ENCODE results near the gene TCF7L2. TPM values are rescaled to one million over a fixed set of nuclear protein-coding genes. Genes with fewer than 3 reads are reported as not detected.
A peak's percentile ranks its signal among the peaks of the same experiment; 100 is the strongest.

The TCF7L2 gene
- polyA plus RNA-seq, 1 experiment: 6.3 TPM

DNA sequence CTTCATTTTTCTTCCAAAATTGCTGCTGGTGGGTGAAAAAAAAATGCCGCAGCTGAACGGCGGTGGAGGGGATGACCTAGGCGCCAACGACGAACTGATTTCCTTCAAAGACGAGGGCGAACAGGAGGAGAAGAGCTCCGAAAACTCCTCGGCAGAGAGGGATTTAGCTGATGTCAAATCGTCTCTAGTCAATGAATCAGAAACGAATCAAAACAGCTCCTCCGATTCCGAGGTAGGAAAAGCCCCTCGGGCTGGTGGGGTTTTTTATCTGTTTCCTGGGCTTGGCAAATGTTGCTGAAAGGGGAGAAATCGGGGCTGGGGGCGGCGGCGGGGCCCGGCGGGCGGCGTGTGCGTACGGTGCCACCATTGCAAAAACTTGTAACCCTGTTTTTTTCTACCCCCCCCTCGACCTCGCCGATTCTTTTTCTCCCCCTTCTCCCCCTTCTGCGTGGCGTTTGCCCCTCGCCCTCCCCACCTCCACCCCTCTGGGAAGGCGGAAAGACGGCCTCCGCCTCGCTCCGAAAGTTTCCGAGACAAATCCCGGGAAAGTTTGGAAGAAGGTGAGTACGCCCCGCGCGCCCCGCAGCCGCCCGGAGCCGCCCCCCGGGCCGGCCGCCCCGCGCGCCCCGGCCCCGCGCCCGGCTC is 789 bp downstream of the TCF7L2 start:
- ChIA-PET POLR2A (interaction anchor here (0.7 to 2.0 kb wide), 9 partner anchors 9 to 434 kb away, joined by 3 to 12 read pairs (median 4); no protein-coding TSS in a partner anchor), CTCF (interaction anchor here (0.6 to 1.1 kb wide), 5 partner anchors 9 to 239 kb away, joined by 3 to 4 read pairs (median 3); no protein-coding TSS in a partner anchor)
- no peak for DNase-seq (ENCODE audit: low read depth, low spot score)
- TF ChIP-seq, protein P1, sequence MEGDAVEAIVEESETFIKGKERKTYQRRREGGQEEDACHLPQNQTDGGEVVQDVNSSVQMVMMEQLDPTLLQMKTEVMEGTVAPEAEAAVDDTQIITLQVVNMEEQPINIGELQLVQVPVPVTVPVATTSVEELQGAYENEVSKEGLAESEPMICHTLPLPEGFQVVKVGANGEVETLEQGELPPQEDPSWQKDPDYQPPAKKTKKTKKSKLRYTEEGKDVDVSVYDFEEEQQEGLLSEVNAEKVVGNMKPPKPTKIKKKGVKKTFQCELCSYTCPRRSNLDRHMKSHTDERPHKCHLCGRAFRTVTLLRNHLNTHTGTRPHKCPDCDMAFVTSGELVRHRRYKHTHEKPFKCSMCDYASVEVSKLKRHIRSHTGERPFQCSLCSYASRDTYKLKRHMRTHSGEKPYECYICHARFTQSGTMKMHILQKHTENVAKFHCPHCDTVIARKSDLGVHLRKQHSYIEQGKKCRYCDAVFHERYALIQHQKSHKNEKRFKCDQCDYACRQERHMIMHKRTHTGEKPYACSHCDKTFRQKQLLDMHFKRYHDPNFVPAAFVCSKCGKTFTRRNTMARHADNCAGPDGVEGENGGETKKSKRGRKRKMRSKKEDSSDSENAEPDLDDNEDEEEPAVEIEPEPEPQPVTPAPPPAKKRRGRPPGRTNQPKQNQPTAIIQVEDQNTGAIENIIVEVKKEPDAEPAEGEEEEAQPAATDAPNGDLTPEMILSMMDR (IDR thresholded peaks at IDR 0.05; ENCODE audit: low read depth, low read length): no peak
- Histone ChIP-seq H3K9me3 (ENCODE audit: control insufficient read depth, insufficient read depth, low read length) (peaks cover 4% of the 10 kb centered on the region; the same call in 1 of the 2 replicates), H3K27ac (ENCODE audit: low read depth, low read length) (peak overlapping the region; percentile 77), H3K27me3 (ENCODE audit: control insufficient read depth, insufficient read depth, low read length) (no peaks in the 10 kb centered on the region), H3K4me3 (ENCODE audit: low read depth, low read length) (peak overlapping the region; percentile 60)

DNA sequence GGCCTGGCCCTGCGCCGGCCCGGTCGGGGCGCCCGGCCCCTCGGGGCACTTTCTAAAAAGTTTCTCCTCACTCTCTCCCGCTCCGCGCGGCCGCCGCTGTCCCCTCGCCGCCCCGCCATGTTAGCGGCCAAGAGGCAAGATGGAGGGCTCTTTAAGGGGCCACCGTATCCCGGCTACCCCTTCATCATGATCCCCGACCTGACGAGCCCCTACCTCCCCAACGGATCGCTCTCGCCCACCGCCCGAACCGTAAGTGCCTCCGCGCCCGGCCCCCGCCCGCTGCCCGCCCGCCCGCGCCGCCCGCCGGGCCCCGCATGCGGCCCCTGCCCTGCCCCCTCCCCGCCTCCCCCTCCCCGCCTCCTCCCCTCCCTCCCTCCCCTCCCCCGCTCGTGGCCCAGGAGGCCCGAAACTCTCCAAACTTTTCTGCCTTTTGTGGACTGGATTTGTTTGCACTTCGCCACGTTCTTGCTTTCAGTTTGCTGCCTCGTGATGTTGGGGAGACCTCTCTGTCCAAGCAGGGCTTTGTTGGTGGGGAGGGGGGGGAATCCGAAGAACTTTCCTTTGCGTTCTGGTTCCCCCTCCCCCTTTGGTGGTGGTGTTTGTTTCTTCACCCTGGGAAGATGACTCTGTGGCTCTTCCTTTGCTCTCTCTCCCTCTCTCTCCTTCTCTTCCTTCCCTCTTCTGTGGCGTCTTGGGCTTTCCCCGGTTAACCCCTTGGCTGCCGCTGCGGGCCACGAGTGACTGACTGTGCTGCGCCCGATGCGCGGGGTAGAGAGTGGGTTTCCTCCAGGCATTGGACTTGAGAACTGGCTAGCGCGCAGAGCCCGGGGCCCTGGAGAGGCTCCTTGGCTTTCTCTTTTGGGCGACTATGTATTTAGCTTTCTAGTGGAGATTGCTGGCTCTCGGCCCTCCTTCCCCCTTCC is 1.6 kb downstream of the TCF7L2 start:
- ChIA-PET POLR2A (interaction anchor here (0.6 to 1.5 kb wide), 2 partner anchors 35 to 318 kb away, joined by 3 to 12 read pairs; no protein-coding TSS in a partner anchor), CTCF (interaction anchor here (0.9 kb wide), 1 partner anchor 231 kb away, joined by 3 read pairs; no protein-coding TSS in a partner anchor)
- Histone ChIP-seq H3K9me3 (ENCODE audit: control insufficient read depth, insufficient read depth, low read length) (peaks cover 4% of the 10 kb centered on the region; the same call in 1 of the 2 replicates), H3K27ac (ENCODE audit: low read depth, low read length) (peak overlapping the region; percentile 98), H3K27me3 (ENCODE audit: control insufficient read depth, insufficient read depth, low read length) (no peaks in the 10 kb centered on the region), H3K4me3 (ENCODE audit: low read depth, low read length) (peak overlapping the region; percentile 60)
- TF ChIP-seq, protein P1 (IDR thresholded peaks at IDR 0.05; ENCODE audit: low read depth, low read length): no peak
- no peak for DNase-seq (ENCODE audit: low read depth, low spot score)

DNA sequence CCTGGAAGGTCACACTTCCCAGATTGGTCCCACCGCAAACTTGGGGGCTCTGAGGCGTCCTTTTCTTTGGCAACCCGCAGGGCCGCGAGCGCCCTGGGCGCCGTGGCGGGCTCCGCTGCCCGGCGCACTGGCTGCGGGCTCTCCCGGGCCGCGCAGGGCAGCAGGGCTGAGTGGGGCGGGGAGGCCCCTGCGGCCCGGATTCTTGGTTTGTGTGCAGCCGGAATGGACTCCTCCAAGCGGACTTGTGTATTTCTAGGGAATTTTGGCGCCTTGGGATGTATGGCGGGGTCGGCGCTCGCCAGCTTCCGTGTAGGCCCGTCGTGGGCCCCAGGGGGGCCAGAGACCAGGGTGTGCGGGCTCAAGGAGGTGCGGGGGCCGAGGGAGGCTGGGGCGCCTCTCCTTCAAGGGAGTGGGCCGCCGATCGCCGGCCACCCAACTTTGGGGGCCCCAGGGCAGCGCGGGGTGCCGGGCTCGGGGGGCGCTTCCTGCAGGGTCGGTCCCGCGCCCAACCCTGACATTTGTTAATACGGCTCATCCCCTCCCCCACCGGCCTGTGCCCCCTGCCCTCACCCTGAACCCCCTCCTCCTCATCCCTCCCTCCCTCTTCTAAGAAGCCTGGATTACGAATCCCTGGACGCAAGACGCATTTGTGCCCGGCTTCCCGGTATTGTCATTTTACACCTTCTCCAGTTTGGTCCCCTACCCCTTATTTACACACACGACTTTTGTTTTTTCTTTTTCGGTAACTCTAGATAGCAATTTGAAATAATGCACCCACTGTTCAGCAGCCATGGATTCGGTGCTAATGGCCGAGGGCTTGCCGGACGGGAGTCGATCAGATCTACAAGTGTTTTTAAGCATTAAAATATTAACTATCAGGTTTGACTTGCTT is 2.5 kb downstream of the TCF7L2 start:
- ChIA-PET POLR2A (interaction anchor here (0.6 to 1.0 kb wide), 2 partner anchors 135 to 319 kb away, joined by 3 to 4 read pairs; no protein-coding TSS in a partner anchor), CTCF (interaction anchor here (0.8 to 1.5 kb wide), 2 partner anchors 173 to 432 kb away, joined by 3 to 4 read pairs; no protein-coding TSS in a partner anchor)
- Histone ChIP-seq H3K9me3 (ENCODE audit: control insufficient read depth, insufficient read depth, low read length) (peaks cover 4% of the 10 kb centered on the region; the same call in 1 of the 2 replicates), H3K27ac (ENCODE audit: low read depth, low read length) (peak overlapping the region; percentile 98), H3K27me3 (ENCODE audit: control insufficient read depth, insufficient read depth, low read length) (no peaks in the 10 kb centered on the region), H3K4me3 (ENCODE audit: low read depth, low read length) (peak overlapping the region; percentile 60)
- no peak for DNase-seq (ENCODE audit: low read depth, low spot score)
- TF ChIP-seq, protein P1 (IDR thresholded peaks at IDR 0.05; ENCODE audit: low read depth, low read length): no peak

DNA sequence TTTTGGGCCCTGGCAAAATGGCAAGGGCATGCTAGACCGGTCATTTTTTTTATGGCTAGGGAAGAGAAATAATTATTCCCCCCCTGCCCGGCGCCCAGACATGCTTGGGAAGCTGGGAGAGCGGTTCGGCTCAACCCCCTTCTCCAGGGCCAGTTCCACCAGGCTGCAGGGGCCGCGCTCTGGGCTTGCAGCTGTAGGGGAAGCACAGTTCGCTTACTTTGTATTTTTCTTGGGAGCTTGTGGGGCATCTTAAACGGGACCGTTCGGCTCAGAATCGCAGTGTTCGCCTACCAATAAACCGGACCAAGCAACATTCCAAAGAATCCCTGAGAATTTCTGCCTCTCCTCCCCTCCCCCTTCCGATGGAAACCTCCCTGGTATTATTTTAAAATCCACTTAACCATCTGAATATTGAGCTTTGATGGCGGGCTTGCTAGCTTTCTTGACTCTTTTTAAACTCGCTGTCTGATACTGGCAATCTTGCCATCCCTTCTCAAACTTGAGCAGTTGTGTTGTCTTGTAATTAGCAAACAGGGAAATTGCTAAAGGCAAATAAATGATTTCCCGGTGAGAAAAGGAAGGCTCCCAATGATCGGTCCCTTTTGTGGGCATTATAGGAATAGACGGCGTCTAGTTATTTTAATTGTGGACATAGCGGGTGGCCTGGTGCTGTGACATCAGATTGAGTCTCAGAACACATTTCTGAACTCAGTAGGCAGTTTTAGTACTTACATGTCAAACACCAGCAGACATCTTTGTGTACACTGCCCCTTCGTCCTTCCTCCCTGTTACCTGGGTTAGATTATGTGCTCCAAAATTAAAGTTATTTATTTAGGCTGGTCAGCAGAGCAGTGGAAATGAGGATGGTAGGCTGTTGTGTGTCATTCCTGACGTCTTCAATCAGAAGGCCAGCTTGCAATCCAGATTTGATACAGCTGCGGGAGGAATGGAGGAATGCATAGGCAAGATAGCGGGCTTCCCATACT is 3.4 kb downstream of the TCF7L2 start:
- POLR2A ChIA-PET: interaction anchor here (1.0 kb wide), 1 partner anchor 134 kb away, joined by 4 read pairs; no protein-coding TSS in a partner anchor

More for the DNA sequence above, 3.4 kb downstream of the TCF7L2 start:
- H3K27me3 ChIP-seq (ENCODE audit: control insufficient read depth, insufficient read depth, low read length): no peaks in the 10 kb centered on the region
- DNase-seq (ENCODE audit: low read depth, low spot score): no peak
- CTCF ChIA-PET: interaction anchor here (0.8 to 1.5 kb wide), 4 partner anchors 172 to 431 kb away, joined by 3 to 5 read pairs (median 4); no protein-coding TSS in a partner anchor
- TF ChIP-seq, protein P1 (IDR thresholded peaks at IDR 0.05; ENCODE audit: low read depth, low read length): no peak
- peak overlapping the region; percentile 98 for H3K27ac ChIP-seq (ENCODE audit: low read depth, low read length)
- H3K9me3 ChIP-seq (ENCODE audit: control insufficient read depth, insufficient read depth, low read length): peaks cover 4% of the 10 kb centered on the region; the same call in 1 of the 2 replicates
- H3K4me3 ChIP-seq (ENCODE audit: low read depth, low read length): peak overlapping the region; percentile 60
